RKO (cell line): ENCODE results near the gene ACSL5.
A peak's percentile ranks its signal among the peaks of the same experiment; 100 is the strongest.
"Not testable (repeated sequence)": the region's sequence is repeated elsewhere in the genome, so short reads cannot be mapped to it uniquely, and the experiment has no call there.

Source experiments
- DNase-seq: peaks from one replicate; pipeline ENCODE4 v3.0.0-alpha.2; 2016; ENCODE audit warnings: low spot score

ACSL5 gene

DNA sequence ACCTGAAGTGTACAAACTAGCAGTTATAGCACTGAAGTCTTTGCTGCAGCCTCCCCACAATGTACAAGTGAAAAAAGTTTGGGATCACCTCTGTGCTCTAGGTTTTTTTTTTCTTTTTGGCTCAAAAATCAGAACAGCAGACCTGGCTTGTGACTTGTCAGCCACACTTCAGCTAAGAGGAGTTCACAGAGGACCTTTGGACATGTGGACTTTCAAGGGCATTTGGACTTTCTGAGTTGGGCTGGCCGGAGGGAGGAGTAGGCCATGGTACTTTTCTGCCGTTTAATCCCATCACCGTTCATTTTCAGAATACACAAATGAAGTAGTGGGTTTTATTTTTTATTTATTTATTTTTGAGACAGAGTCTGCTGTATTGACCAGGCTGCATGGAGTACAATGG lies 21.9 kb upstream of the ACSL5 start:
- no peak for DNase-seq

DNA sequence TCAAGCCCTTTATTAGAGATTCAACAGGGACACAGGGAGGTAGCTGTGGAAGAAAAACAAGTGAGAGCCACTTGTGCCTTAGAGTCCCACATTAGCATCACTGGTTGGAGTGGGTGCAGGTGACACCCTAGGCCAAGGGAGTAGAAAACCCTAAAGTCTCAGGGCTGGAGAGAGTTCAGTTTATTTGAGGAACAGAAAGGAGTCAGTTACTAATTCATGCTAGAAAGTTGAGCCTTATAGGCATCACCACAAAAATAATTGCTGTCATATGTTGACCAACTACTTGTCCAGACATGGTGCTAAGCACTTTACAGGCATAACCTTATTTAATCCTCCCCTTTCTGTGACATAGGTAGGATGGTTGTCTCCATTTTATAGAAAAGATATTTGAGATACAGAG lies 20.9 kb upstream of the ACSL5 start:
- DNase-seq: no peak

DNA sequence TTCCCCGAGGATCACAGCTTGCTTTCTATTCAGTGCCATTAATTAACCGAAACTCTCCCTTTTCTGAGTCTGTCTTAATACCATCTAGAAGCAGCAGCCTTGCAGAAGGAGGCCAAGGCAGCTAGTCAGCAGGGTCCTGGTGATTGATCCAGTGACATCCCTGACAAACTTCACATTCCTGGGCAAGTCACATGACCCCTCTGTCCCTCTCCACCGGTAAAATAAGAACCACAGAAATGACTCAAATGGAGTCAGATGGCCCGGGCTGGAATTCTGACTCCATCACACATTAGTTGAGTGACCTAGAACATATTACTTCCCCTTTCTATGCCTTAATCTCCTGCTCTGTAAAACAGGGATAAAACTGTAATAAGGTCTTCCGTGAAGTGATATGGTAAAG lies 17.2 kb upstream of the ACSL5 start:
- no peak for DNase-seq

DNA sequence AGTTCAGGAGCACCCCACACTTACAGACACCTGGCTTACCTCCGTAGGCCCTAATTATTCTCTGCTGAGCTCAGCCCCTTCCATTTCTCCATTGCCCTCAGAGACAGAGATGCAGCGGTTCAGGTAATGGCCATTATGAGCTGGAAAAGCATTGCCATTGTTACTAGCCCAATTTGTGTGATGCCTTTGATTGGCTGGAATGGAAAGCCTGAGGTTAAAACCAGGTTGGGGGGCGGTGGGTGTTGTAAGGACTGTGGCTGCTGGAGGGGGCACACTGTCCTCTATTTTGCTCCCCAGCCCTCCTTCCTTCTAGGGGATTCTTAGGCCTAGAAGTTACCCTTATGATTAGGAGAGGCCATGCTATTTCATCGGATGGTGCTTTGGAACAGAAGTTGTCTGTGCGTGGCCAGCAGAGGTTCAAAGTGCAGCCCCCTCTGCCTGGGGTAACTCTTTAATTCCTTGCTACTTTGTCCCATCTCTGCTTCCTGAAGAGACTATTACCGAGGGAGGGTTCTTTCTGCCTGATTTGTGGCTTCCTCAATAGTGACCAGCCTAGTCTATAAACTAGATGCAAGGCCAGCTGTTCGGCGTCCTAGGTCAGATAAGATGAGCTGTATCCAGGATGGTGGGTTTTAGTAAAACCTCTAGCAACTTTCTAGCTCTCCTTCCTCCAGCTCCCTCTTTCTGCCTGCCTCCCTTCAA lies 14.2 kb upstream of the ACSL5 start:
- no peak for DNase-seq

DNA sequence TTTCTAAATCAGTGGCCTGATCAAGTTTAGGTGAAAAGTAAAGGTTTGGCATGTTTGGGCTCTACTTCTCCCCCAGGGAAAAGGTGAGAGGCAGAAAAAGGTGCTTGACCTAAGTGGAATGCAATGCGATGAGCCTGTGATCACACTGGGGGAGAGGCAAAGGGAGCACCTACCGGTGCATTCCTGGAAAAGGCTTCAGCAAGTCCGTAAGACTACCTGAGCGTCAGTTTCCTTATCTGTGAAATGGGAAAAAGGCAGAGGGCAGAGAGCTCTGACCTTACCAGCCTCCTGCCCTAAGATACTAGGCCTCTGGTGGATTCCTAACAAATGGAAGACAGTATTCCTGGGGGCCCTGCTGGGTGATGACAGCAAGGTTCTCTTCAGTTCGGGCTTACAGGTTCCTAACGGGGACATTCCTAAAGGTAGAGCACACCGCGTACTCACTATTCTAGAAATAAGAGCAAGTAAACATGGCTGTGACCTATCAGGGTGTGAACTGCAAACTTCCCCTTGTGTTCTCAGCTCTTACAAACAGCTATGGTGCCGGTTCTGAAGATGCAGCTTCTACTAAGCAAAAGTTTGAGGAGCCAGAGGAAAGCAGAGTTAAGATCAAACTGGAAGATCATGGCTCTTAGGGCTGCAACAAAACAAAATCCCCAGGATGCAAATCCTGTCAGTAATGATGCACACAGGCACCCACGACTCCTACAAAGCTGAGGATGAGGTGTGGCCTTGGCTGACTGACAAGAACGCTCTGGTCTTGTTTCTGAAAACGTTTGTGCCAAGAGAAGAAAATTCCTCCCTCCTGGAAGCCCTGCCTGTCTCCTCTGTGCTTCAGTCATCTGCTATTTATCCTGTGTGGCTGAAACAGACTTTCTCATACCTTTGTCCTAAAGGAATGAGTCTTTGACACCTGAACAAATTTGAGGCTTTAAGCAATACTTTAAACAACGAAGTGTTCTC lies 13.3 kb upstream of the ACSL5 start:
- DNase-seq: no peak

DNA sequence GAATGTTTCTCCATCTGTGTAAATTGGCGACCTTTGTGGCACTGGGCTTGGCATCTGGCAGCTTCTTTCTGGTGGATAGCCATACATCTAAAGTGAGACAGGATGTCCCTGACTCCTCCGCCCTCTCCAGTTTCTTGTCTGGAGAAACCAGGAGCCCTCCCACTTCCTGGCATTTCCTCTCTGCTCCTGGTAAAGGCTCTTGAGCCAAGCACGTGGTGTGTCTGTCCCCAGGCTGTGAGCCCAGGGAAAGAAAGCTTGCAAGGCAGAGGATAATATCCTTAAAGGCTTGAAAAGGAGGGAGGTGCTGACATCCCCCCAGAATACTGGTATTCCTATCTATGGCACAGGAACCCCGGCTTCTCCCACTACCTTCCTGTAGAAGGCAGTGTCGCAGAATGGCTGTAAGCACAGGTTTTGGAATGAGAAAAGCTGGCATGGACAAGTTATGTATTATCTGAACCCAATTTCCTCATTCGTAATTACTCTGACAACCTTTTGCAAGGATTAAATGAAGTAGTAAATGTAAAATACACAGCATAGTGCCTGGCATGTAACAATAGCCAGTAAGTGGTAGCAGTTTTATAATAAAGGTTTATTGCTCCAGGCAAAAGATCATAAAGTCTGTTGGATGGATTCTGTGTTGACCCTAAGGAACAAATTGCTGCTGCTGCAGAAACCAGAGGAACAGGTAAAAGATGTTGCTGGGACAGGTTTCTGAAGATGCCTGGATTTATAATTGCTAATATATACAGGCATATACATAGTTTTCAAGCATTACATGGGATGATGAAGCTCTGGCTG lies 11.8 kb upstream of the ACSL5 start:
- DNase-seq: no peak

DNA sequence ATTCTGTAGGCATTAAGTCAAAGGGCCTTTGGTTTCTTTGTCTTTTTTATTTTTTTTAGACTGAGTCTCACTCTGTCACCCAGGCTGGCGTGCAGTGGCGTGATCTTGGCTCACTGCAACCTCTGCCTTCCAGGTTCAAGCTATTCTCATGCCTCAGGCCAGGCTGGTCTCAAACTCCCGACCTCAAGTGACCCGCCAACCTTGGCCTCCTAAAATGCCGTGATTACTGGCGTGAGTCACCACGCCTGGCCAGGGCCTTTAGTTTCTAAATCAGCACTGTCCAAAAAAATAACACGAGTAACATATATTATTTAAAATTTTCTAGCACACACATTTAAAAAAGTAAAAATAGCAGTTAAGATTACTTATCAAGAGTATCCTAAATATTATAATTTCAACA lies 11.1 kb upstream of the ACSL5 start:
- DNase-seq: no peak

DNA sequence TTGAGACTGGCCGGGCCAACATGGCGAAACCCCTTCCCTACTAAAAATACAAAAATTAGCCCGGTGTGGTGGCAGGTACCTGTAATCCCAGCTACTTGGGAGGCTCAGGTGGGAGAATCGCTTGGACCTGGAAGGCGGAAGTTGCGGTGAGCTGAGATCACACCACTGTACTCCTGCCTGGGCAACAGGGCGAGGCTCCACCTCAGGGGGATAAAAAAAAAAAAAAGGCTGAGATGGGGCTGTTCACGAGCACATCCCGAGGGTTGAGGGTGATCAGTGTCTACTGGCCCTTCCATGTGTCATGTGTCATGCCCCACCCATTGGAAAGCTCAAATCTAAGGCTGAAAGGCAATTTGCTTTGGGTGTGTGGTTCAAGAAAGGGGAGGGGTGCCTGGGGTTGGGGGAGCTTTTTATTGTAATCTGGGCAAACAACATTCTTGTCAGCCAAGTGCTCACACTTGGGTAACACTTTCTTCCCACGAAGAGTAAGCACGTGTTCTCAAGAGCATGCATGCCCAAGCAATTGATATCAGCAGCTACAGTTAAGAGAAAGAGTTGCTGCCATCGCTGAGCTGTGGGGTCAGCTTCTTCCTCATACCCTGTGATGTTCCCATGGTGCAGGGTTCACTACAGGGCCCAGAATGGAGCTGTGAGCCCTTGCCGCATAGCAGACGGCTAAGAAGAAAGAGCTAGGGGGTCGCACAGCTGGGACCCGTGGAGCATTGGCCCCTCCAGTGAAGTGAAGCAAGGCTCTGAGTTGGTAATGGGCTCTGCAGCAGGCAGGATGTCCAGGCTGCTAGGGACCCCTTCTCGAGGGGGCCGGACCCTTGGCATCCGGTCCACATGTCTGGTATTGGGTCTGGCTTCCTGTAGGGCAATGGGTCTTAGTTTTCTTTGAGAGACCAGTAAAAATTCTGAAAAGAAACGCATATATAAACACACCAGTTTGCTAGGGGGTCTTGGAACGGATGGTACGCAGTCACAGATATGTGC lies 9.9 kb upstream of the ACSL5 start:
- DNase-seq: no peak

DNA sequence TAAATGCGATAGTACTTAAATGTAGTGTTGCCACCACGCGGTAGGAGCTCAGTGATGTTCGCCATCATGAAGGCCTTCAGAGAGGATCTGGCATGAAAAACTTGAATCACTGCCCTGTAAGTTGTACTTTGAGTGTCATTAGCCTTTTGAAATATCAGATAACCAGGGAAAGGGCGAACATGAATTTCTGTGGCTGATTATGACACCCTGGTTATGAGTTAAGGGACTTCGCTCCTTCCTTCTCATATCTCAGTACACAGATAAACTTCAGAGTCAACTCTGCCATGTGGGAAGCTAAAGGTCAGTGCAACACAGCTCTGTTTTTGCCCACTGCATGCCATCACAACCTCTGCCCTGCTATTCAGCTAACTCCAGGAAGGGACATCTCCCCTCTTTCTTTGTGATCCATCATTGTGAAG lies 8.9 kb upstream of the ACSL5 start:
- DNase-seq: no peak

DNA sequence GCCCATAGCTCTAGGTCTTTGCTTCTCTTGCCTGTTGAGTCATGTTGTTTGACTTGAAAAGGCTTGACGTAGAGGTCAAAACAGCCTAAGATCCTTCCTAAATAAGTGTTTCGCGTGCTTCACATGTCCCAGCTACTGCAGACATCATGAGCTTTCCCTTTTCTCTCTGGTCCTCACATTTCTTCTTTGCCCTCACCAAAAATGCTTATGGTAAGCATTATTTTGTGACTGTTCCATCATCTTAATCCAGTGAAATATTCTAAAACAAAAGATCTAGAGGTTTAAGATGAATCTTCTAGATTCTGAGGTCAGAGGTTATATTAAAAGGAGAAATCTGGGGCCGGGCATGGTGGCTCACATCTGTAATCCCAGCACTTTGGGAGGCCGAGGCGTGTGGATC lies 8.5 kb upstream of the ACSL5 start:
- DNase-seq: no peak

DNA sequence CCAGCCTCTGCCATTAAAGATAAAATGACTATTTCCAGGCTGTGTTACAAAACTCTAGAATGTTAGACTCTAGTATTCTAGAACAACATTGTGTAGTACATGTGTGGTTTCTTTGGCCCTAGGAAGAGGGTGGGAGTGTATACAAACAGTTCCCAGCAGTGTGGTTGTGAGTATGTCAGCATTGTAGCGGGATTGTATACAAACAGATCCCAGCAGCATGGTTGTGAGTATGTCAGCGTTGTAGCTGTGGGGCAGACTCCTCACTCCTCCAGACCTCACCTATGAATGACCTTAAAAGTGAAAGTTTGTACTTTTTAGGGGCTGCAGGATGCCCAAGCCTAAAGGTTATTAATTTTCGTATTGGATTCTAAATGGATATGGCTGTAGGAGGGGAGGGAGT lies 6.9 kb upstream of the ACSL5 start:
- DNase-seq: no peak

DNA sequence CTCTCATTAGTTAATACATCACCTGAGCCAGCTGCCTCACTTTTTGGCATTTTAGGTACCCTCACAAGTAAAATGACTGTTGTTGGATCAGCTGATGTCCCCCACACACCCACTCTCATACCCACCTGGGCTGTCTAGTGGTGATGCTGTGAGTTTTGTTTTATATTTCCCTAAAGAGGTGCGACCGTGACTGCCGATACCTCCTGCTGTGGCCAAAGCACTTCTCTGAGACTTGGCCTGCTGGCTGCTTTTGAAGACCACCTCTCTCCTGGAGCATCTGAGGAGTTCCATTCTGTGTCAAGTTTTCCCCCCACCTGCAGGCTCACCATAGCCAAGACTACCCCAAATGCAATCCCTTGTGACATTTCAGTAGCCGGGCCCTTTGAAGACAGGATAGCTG lies 6.4 kb upstream of the ACSL5 start:
- DNase-seq: no peak

DNA sequence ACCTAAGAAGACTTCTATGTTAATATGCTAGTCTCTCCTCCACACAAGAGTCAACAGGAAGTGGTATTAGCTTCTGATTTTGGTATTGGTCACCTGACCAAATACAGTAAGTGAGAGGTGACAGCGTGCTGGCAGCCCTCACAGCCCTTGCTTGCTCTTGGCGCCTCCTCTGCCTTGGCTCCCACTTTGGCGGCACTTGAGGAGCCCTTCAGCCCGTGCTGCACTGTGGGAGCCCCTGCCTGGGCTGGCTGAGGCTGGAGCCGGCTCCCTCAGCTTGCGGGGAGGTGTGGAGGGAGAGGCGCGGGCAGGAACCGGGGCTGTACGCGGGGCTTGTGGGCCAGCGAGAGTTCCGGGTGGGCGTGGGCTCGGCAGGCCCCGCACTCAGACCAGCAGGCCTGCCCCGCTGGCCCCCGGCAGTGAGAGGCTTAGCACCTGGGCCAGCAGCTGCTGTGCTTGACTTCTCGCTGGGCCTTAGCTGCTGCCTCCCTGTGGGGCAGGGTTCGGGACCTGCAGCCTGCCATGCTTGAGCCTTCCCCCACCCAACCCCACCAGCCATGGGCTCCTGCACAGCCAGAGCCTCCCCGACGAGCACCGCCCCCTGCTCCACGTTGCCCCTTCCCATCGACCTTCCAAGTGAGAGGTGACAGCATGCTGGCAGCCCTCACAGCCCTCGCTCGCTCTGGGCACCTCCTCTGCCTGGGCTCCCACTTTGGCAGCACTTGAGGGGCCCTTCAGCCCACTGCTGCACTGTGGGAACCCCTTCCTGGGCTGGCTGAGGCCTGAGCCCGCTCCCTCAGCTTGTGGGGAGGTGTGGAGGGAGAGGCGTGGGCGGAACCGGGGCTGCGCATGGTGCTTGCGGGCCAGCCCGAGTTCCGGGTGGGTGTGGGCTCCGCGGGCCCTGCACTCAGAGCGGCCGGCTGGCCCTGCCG lies 4.2 kb upstream of the ACSL5 start:
- no peak for DNase-seq

DNA sequence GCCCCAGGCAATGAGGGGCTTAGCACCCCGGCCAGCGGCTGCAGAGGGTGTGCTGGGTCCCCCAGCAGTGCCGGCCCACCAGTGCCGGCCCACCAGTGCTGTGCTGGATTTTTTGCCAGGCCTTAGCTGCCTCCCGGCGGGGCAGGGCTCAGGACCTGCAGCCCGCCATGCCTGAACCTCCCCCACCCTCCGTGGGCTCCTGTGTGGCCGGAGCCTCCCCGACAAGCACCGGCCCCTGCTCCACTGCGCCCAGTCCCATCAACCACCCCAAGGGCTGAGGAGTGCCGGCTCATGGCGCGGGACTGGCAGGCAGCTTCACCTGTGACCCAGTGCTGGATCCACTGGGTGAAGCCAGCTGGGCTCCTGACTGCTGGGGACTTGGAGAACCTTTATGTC lies 3.5 kb upstream of the ACSL5 start:
- DNase-seq: no peak

DNA sequence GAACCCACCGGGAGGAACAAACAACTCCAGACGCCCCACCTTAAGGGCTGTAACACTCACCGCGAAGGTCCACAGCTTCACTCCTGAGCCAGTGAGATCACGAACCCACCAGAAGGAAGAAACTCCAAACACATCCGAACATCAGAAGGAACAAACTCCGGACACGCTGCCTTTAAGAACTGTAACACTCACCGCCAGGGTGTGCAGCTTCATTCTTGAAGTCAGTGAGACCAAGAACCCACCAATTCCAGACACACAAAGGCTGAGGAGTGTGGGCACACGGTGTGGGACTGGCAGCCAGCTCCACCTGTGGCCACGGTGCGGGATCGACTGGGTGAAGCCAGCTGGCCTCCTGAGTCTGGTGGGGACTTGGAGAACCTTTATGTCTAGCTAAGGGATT lies 2.6 kb upstream of the ACSL5 start:
- not testable (repeated sequence) for DNase-seq

DNA sequence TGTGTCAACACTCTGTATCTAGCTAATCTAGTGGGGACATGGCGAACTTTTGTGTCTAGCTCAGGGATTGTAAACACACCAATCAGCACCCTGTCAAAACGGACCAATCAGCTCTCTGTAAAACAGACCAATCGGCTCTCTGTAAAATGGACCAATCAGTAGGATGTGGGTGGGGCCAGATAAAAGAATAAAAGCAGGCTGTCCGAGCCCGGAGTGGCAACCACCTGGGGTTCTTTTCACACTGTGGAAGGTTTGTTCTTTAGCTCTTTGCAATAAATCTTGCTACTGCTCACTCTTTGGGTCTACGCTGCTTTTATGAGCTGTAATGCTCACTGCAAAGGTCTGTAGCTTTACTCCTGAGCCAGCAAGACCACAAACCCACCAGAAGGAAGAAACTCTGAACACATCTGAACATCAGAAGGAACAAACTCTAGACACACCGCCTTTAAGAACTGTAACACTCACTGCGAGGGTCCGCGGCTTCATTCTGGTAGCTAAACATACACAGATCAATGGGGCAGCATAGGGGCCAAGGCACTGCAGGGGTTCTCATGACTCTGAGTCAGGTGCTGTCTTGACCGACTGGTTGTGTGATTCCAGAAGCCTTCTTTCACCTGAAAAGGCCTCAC lies 1.6 kb upstream of the ACSL5 start:
- DNase-seq: not testable (repeated sequence)

DNA sequence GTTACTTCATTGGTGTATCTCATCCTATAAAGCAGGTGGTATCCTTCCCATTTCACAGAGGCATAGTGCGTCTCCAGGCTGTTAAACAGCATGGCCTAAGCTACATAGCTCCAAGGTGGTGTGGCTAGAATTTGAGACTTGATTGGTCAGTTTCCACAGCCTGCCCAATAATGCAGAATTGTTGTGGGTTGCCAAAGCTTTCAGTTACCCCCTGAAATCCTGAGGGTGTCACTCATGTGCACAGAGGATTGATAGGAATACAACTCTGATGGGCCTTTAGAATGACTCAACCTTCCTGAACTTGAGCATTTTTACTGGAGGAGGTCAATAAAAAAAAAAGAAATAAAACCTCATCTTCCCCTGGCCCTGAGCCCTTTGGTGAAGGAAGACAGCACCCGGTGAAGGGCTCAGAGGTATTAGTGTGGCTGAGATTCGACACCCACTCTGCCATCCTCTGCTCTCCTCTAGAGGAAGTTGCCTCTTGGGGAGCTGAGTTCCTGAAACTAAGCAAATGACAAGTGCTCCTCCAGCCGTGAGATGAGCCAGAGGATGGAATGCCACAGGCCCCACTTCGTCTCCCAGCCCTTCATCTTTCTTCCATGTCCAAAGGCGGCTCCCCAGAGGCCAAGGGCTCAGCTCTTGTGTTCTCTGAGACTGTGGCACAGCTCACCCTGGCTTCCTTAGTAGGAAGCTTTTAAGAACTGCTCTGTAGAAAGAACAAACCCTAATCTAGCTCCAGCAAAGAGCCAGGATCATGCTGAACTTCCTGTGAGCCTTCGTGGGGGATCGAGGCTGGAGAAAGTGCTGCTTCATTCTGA lies 1.0 kb downstream of the ACSL5 start:
- no peak for DNase-seq

DNA sequence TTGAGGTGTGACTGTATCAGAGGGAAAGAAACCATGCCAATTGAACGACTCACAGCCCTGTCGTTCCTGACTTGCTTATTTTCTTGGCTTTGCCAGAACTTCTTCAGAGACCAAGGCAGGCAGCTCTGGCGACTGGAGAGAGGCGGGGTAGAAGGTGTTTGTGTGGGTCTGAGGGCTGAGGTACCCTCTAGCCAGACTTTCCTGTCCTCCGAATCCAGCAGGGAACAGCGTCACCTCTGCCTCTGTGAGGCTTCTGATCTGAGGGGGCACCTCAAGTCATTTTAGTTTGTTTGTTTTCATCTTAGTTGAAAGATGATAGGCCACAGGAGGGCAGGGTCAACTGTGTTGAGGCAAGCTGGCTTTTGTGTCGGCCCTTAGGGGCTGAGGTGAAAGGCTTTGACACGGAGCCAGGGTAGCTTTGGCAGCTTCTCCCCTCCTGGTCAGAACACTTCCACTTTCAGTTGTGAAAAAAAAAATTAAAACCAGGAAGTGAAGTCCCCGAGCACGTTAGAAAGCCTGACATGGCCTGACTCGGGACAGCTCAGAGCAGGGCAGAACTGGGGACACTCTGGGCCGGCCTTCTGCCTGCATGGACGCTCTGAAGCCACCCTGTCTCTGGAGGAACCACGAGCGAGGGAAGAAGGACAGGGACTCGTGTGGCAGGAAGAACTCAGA lies 1.9 kb downstream of the ACSL5 start:
- DNase-seq: peak; percentile 35
